ENCODE data around the gene HIGD1B. TPM values are rescaled to one million over a fixed set of nuclear protein-coding genes. Genes with fewer than 3 reads are reported as not detected.

The HIGD1B gene
- total and polyA plus RNA-seq, 2 of the 13 experiments (the other 11 are each of a cell fraction or from before 2014, with no cell fraction given): not detected

- TF ChIP-seq FOXP4 (CRISPR knock-in tag; IDR thresholded peaks at IDR 0.05) (no peak), FLYWCH1 (CRISPR knock-in tag; IDR thresholded peaks at IDR 0.05) (no peak), ZFYVE20 (CRISPR knock-in tag; IDR thresholded peaks at IDR 0.05; ENCODE audit: borderline replicate concordance, low read depth) (0 out of 2 replicates have a peak, but pooled peaks have one; percentile 31), ZNF367 (CRISPR knock-in tag; IDR thresholded peaks at IDR 0.05; ENCODE audit: borderline replicate concordance) (no peak), TMF1 (CRISPR knock-in tag; IDR thresholded peaks at IDR 0.05; ENCODE audit: low read depth) (no peak), KDM4B (CRISPR knock-in tag; IDR thresholded peaks at IDR 0.05) (no peak), ZNF260 (CRISPR knock-in tag; IDR thresholded peaks at IDR 0.05; ENCODE audit: borderline replicate concordance, low read depth) (no peak), ZNF547 (CRISPR knock-in tag; IDR thresholded peaks at IDR 0.05) (no peak), ZNF747 (CRISPR knock-in tag; IDR thresholded peaks at IDR 0.05; ENCODE audit: borderline replicate concordance) (no peak), EED (CRISPR knock-in tag; IDR thresholded peaks at IDR 0.05) (peak; percentile 61; the same call in 1 of the 2 replicates), ZMYM4 (CRISPR knock-in tag; IDR thresholded peaks at IDR 0.05) (no peak), SP4 (CRISPR knock-in tag; IDR thresholded peaks at IDR 0.05) (0 out of 2 replicates have a peak, but pooled peaks have one; percentile 9), STAT6 (CRISPR knock-in tag; IDR thresholded peaks at IDR 0.05; ENCODE audit: borderline replicate concordance) (no peak), ZFX (CRISPR knock-in tag; IDR thresholded peaks at IDR 0.05; ENCODE audit: low read depth) (no peak; the same call in 1 of the 2 replicates), ZBTB14 (CRISPR knock-in tag; IDR thresholded peaks at IDR 0.05) (no peak), NFAT5 (CRISPR knock-in tag; IDR thresholded peaks at IDR 0.05) (no peak)
These were observed 17.9 kb upstream of the HIGD1B start, which contains the start of gene GJC1 (continued) for GRCh38 chr17:44829523-44830358.

All from HepG2 (cell line).